ENCODE measurements around the gene DGKG. TPM values are rescaled to one million over a fixed set of nuclear protein-coding genes. Genes with fewer than 3 reads are reported as not detected.

DGKG gene
- total and polyA plus RNA-seq, 2 of the 8 experiments (the other 6 are each of a cell fraction or from before 2014, with no cell fraction given) = 0.30 to 0.48 TPM

- DNase-seq (ENCODE audit: low read depth in 1 of 2, low spot score in 2 of 2) = no peak
- POLR2A ChIA-PET (ENCODE audit: partially characterized antibody) = interaction anchor here (1.0 to 1.8 kb wide), 3 partner anchors 109 to 173 kb away, joined by 3 to 4 read pairs (median 3); no protein-coding TSS in a partner anchor
- H3K4me2 ChIP-seq (ENCODE audit: insufficient read depth in 1 of 2, low read depth in 2 of 2, low read length in 2 of 2) = no peak overlapping the region
- no peak overlapping the region for H2AK5ac ChIP-seq (ENCODE audit: low read depth, low read length)
- H2AFZ ChIP-seq (ENCODE audit: low read length) = no peak overlapping the region
- no peak overlapping the region for H3K56ac ChIP-seq (replicated peaks; ENCODE audit: insufficient read length, low read depth, low read length)
- 80% methylated on average over 4 of the region's 4 CpGs; no CpG with 5 or more reads in 1 of the 2 experiments for WGBS, 2 experiments (ENCODE audit: extremely low coverage in 1 of 2, insufficient coverage in 1 of 2, insufficient read length in 1 of 2, insufficient replicate concordance in 2 of 2, low coverage in 1 of 2, low lambda C conversion rate in 2 of 2, missing lambda C conversion rate in 1 of 2)
- H3K79me1 ChIP-seq (ENCODE audit: low read depth, low read length) = no peaks in the 10 kb centered on the region
- no peaks in the 10 kb centered on the region for H3K23me2 ChIP-seq (ENCODE audit: low read depth, low read length)
- no peak overlapping the region for H3K18ac ChIP-seq (ENCODE audit: extremely low read depth, low read length)
- H3K79me2 ChIP-seq (ENCODE audit: control insufficient read depth in 1 of 2, insufficient read depth in 2 of 2, low read length in 2 of 2) = no peaks in the 10 kb centered on the region
- H3K14ac ChIP-seq (ENCODE audit: insufficient read length) = no peak overlapping the region
- TF ChIP-seq SP2 (IDR thresholded peaks at IDR 0.05; ENCODE audit: low read length) = no peak
- TF ChIP-seq ASH2L (IDR thresholded peaks at IDR 0.05; ENCODE audit: low read length) = no peak
- no peaks in the 10 kb centered on the region for H3K27me3 ChIP-seq (replicated peaks in 1 of 4; ENCODE audit: control insufficient read depth in 3 of 4, extremely low read depth in 1 of 4, insufficient read depth in 3 of 4, low read length in 3 of 4)
- no peak for FAIRE-seq
- H3K27ac ChIP-seq (ENCODE audit: low read depth, low read length) = no peak overlapping the region
- H4K8ac ChIP-seq (ENCODE audit: extremely low read depth, insufficient read depth, low read length) = no peak overlapping the region
- no peak overlapping the region for H2BK5ac ChIP-seq (ENCODE audit: low read depth, low read length)
- H3K36me3 ChIP-seq (ENCODE audit: control insufficient read depth in 2 of 4, insufficient read depth in 4 of 4, low read length in 3 of 4) = no peaks in the 10 kb centered on the region
- H4K5ac ChIP-seq (ENCODE audit: insufficient read length, low read depth, low read length) = no peak overlapping the region
- H3K9ac ChIP-seq (replicated peaks in 1 of 4; ENCODE audit: extremely low read depth in 1 of 4, low read depth in 3 of 4, low read length in 3 of 4) = no peak overlapping the region
- H2BK12ac ChIP-seq (ENCODE audit: low read depth, low read length) = no peak overlapping the region
- no peak overlapping the region for H3K4ac ChIP-seq (replicated peaks; ENCODE audit: insufficient read length, low read depth, low read length)
- H3K9me3 ChIP-seq (ENCODE audit: insufficient read depth in 2 of 2, low read depth in 1 of 2, low read length in 1 of 2) = no peaks in the 10 kb centered on the region
- H3K23ac ChIP-seq (ENCODE audit: insufficient read length) = no peak overlapping the region
- no peak overlapping the region for H2BK20ac ChIP-seq (ENCODE audit: low read length)
- H2BK120ac ChIP-seq (replicated peaks; ENCODE audit: low read depth, low read length) = no peak overlapping the region
- H3K4me3 ChIP-seq (ENCODE audit: extremely low read depth in 1 of 4, insufficient read depth in 2 of 4, low read depth in 3 of 4, low read length in 4 of 4) = no peak overlapping the region
- H4K20me1 ChIP-seq (replicated peaks in 1 of 2; ENCODE audit: control insufficient read depth in 1 of 2, insufficient read depth in 2 of 2, low read length in 2 of 2) = no peaks in the 10 kb centered on the region
- no peak overlapping the region for H4K91ac ChIP-seq (replicated peaks; ENCODE audit: insufficient read length, low read length)
- H3K4me1 ChIP-seq (replicated peaks in 1 of 4; ENCODE audit: control insufficient read depth in 3 of 4, insufficient read depth in 4 of 4, low read length in 3 of 4) = no peaks in the 10 kb centered on the region
- no peak overlapping the region for H2BK15ac ChIP-seq (ENCODE audit: low read length)
- CTCF ChIA-PET (ENCODE audit: partially characterized antibody) = interaction anchor here (0.5 to 2.1 kb wide), 9 partner anchors 9 to 274 kb away, joined by 3 to 8 read pairs (median 4); no protein-coding TSS in a partner anchor
These were observed 144.9 kb downstream of the DGKG start for GRCh38 chr3:186216900-186217819.
